K562 (cell line): ENCODE results near the gene CCDC183. TPM values are rescaled to one million over a fixed set of nuclear protein-coding genes. Genes with fewer than 3 reads are reported as not detected.
A peak's percentile ranks its signal among the peaks of the same experiment; 100 is the strongest.

Source experiments
- ATAC-seq: fragments of 200-7000 bp; cut with Tn5 transposase; 3 replicates; pipeline ENCODE4 v1.9.1; 2020; ENCODE audit warnings: moderate library complexity
- BruUV-seq: library from RNA; stranded (reverse); fragments of 400-500 nt; replicated peaks from 2 replicates; lab custom pipeline; 2021; lab: Mats Ljungman, UMichigan
- CTCF ChIA-PET: fragments of 300-600 bp; formaldehyde crosslinking; extraction: SDS; loops from one replicate; lab custom pipeline; 2021; ENCODE audit warnings: low intra/inter-chr PET ratio; lab: Yijun Ruan, JAX
- POLR2A ChIA-PET: fragments of 300-600, 350-650 bp; sonication (Branson Sonifier 250); formaldehyde crosslinking; extraction: SDS; loops from one replicate; lab custom pipeline; 2021; ENCODE audit warnings: antibody characterized with exemption, inconsistent platforms; lab: Yijun Ruan, JAX
- DNase-seq, 4 experiments: peaks; one replicate each; pipeline versions ENCODE4 v3.0.0 to v3.0.0-alpha.2; 2011 to 2018; ENCODE audit warnings: low spot score in 3 of 4, mixed read lengths in 3 of 4; ENCODE audit errors: extremely low read depth in 1 of 4
- FAIRE-seq: peaks from 2 replicates; lab custom pipeline; 2011; peaks lifted over from hg19 to GRCh38; lab: Jason Lieb, UNC
- H2AFZ ChIP-seq: 2 replicates; pipeline ENCODE4 v1.6.0; 2011; ENCODE audit warnings: low read depth, low read length, control low read depth, inconsistent platforms
- H3K27ac ChIP-seq: fragments of 200-600 bp; 3 replicates; pipeline ENCODE4 v1.8.0; 2011; ENCODE audit warnings: low read depth, mild to moderate bottlenecking, control low read depth, inconsistent platforms, low read length, moderate library complexity, mixed read lengths; ENCODE audit errors: extremely low read depth
- H3K27me3 ChIP-seq, 2 experiments: fragments of 300-600 bp in 1 of 2; 2 replicates in 1 of 2; 3 replicates in 1 of 2; pipeline versions ENCODE4 v1.6.0 to v1.8.0; 2011; ENCODE audit warnings: inconsistent platforms in 2 of 2, low read length in 2 of 2, mild to moderate bottlenecking in 1 of 2, mixed read lengths in 1 of 2, moderate library complexity in 1 of 2; ENCODE audit not compliant: control insufficient read depth in 2 of 2, insufficient read depth in 2 of 2
- H3K36me3 ChIP-seq: fragments of 300-600 bp; 3 replicates; pipeline ENCODE4 v1.8.0; 2011; ENCODE audit warnings: mild to moderate bottlenecking, low read length, inconsistent platforms; ENCODE audit not compliant: control insufficient read depth, insufficient read depth
- H3K4me1 ChIP-seq, 2 experiments: fragments of 200-600 bp in 1 of 2; replicated peaks in 1 of 2; 2 replicates in 1 of 2; 3 replicates in 1 of 2; pipeline versions ENCODE4 v1.5.1 to v1.8.0; 2011; ENCODE audit warnings: inconsistent platforms in 2 of 2, low read length in 2 of 2, mild to moderate bottlenecking in 1 of 2, mixed read lengths in 1 of 2, moderate library complexity in 1 of 2; ENCODE audit not compliant: control insufficient read depth in 2 of 2, insufficient read depth in 2 of 2
- H3K4me2 ChIP-seq: 2 replicates; pipeline ENCODE4 v1.6.1; 2011; ENCODE audit warnings: low read length, control low read depth, inconsistent platforms, mixed read lengths; ENCODE audit not compliant: insufficient read depth
- H3K4me3 ChIP-seq: fragments of 200-600 bp; sonication (generic), shearing (Covaris generic); 2 replicates; pipeline ENCODE4 v1.5.1; 2016; ENCODE audit warnings: control low read depth, inconsistent platforms
- H3K79me2 ChIP-seq: fragments of 200-600 bp; 3 replicates; pipeline ENCODE4 v1.8.0; 2011; ENCODE audit warnings: low read length, inconsistent platforms; ENCODE audit not compliant: control insufficient read depth, insufficient read depth
- H3K9ac ChIP-seq, 2 experiments: 2 replicates each; pipeline versions ENCODE4 v1.6.0 to v1.6.1; 2011; ENCODE audit warnings: low read depth in 2 of 2, low read length in 2 of 2, control low read depth in 1 of 2, inconsistent platforms in 1 of 2, mild to moderate bottlenecking in 1 of 2, mixed read lengths in 1 of 2; ENCODE audit not compliant: insufficient read depth in 1 of 2
- H3K9me1 ChIP-seq: one replicate; pipeline ENCODE4 v1.6.0; 2011; ENCODE audit warnings: inconsistent platforms, mild to moderate bottlenecking, low read length, moderate library complexity; ENCODE audit not compliant: control insufficient read depth, insufficient read depth
- H3K9me3 ChIP-seq: replicated peaks from 2 replicates; pipeline ENCODE4 v1.5.1; 2011; ENCODE audit warnings: low read depth, low read length, inconsistent platforms; ENCODE audit not compliant: control insufficient read depth, insufficient read depth
- H4K20me1 ChIP-seq: replicated peaks from 2 replicates; pipeline ENCODE4 v1.6.1; 2011; ENCODE audit warnings: low read length, inconsistent platforms, mixed read lengths; ENCODE audit not compliant: control insufficient read depth, insufficient read depth
- ATF7 ChIP-seq: fragments of 450-650 bp; IDR thresholded peaks from 2 replicates; pipeline ENCODE4 v1.7.1; 2014; ENCODE audit warnings: mild to moderate bottlenecking, moderate library complexity
- CTBP1 ChIP-seq: fragments of 450-650 bp; IDR thresholded peaks from 2 replicates; pipeline ENCODE4 v1.6.1; 2016; ENCODE audit warnings: borderline replicate concordance
- FUS ChIP-seq: fragments of 200-400 bp; formaldehyde crosslinking; optimal IDR thresholded peaks from 2 replicates; pipeline ENCODE3; 2017; ENCODE audit warnings: low read depth, low read length
- NCOA2 ChIP-seq, 2 experiments: fragments of 450-650 bp; IDR thresholded peaks; 2 replicates each; pipeline ENCODE4 v1.6.1; 2018; ENCODE audit warnings: mild to moderate bottlenecking in 2 of 2, moderate library complexity in 1 of 2; ENCODE audit not compliant: partially characterized antibody in 2 of 2
- NELFE ChIP-seq: IDR thresholded peaks from 2 replicates; pipeline ENCODE4 v1.6.1; 2011; ENCODE audit warnings: mild to moderate bottlenecking; ENCODE audit not compliant: insufficient read depth, insufficient read length
- PATZ1 ChIP-seq: fragments of 250-450 bp; sonication (Bioruptor Pico); IDR thresholded peaks from 2 replicates; pipeline ENCODE4 v1.5.0; 2020; ENCODE audit warnings: mild to moderate bottlenecking, borderline replicate concordance
- POLR2B ChIP-seq: fragments of 450-650 bp; IDR thresholded peaks from 2 replicates; pipeline ENCODE4 v1.6.1; 2018; ENCODE audit warnings: low read depth; ENCODE audit not compliant: partially characterized antibody
- PTBP1 ChIP-seq: fragments of 200-400 bp; formaldehyde crosslinking; IDR thresholded peaks from 2 replicates; pipeline ENCODE4 v1.6.1; 2017; ENCODE audit warnings: low read depth, low read length
- ZNF3 ChIP-seq: fragments of 250-450 bp; sonication (Bioruptor Pico); IDR thresholded peaks from 2 replicates; pipeline ENCODE4 v1.5.0; 2021; ENCODE audit warnings: mild to moderate bottlenecking, moderate library complexity
- ZNF740 ChIP-seq, 3 experiments: fragments of 200-800 bp in 1 of 3; sonication (Bioruptor generic) in 1 of 3; sonication (generic) in 1 of 3; formaldehyde crosslinking in 1 of 3; IDR thresholded peaks; 2 replicates each; pipeline versions ENCODE4 v1.6.1 to v1.8.0; 2016 to 2022; ENCODE audit warnings: mild to moderate bottlenecking in 2 of 3, missing compliant biosample characterization in 2 of 3, missing genetic modification characterization in 2 of 3, missing genetic modification reagents in 1 of 3
- WGBS: fragments of 100-300 bp; shearing (Covaris generic); methylation state at CpG from one replicate; pipeline ENCODE4 v1.1.6; 2016; ENCODE audit warnings: low coverage, mixed read lengths; ENCODE audit not compliant: insufficient coverage; ENCODE audit errors: missing lambda C conversion rate; 5-methylcytosine and 5-hydroxymethylcytosine counted together
- in situ Hi-C: fragments of 300-500 bp; cut with MboI; formaldehyde crosslinking; loops from 4 replicates; pipeline ENCODE4 v1.15.0; 2018; ENCODE audit warnings: inconsistent platforms, mixed read lengths
- intact Hi-C: fragments of 100-400 bp; cut with micrococcal nuclease; formaldehyde crosslinking; loops from 2 replicates; pipeline ENCODE4 v1.14.2; 2022
- polyA plus RNA-seq, 8 experiments: library from polyadenylated mRNA; depleted of rRNA in 4 of 8; stranded (reverse) in 5 of 8; unstranded in 3 of 8; fragments of >200 nt; fragmentation: Nextera tagmentation in 2 of 8; fragmentation: Illumina TruSeq in 1 of 8; extraction: Ambion mirVana in 2 of 8; extraction: Trizol in 1 of 8; gene quantifications; 2 replicates each; pipeline versions ENCODE4 v1.2.1 to v1.2.3, GENCODE V29; 2011 to 2014; ENCODE audit warnings: inconsistent platforms in 1 of 8, missing spikeins in 1 of 8
- total RNA-seq, 7 experiments: library from RNA; depleted of rRNA in 6 of 7; stranded (reverse); fragments of >200 nt in 6 of 7; fragmentation: Illumina TruSeq in 2 of 7; extraction: Trizol in 2 of 7; gene quantifications; 2 replicates each; pipeline versions ENCODE4 v1.2.1 to v1.2.3, GENCODE V29; 2011 to 2021; ENCODE audit warnings: low replicate concordance in 1 of 7
- TF ChIP-seq, protein P1 (sequence below): sonication (generic); formaldehyde crosslinking; IDR thresholded peaks from 2 replicates; pipeline ENCODE4 v1.8.0; 2022; ENCODE audit warnings: missing genetic modification reagents, mild to moderate bottlenecking, borderline replicate concordance

Gene CCDC183
- total and polyA plus RNA-seq, 9 of the 15 experiments (the other 6 are each of a cell fraction or from before 2014, with no cell fraction given), result 0.21 to 0.60 (median 0.29) TPM; not detected in 4

- TF ChIP-seq ATF7 (no peak), CTBP1 (0 out of 2 replicates have a peak, but pooled peaks have one; percentile 21), FUS (peak; percentile 69), POLR2B (peak; percentile 37), ZNF3 (CRISPR knock-in tag) (no peak)
These were observed 44.2 kb downstream of the CCDC183 start (continued) for GRCh38 chr9:136840140-136840876.

GRCh38 chr9:136840877-136841645, 44.9 kb downstream of the CCDC183 start:
- no peaks in the 10 kb centered on the region for H3K9me1 ChIP-seq
- H3K4me2 ChIP-seq, result no peak overlapping the region
- H4K20me1 ChIP-seq, result peaks cover 17% of the 10 kb centered on the region
- intact Hi-C loops (loop anchor here (2.0 kb wide), 1 partner anchor 54 kb away; no protein-coding TSS in a partner anchor), in situ Hi-C loops (no loop called here)
- peaks cover 46% of the 10 kb centered on the region; the same call in 2 of the 3 replicates for H3K36me3 ChIP-seq
- H3K4me1 ChIP-seq, result peaks cover 12 to 92% of the 10 kb centered on the region in 2 experiments
- ChIA-PET POLR2A (interaction anchor here (0.6 to 2.6 kb wide), 11 partner anchors 7 to 212 kb away, joined by 3 to 10 read pairs (median 3); partner anchors contain the start of gene TMEM141), CTCF (interaction anchor here (1.1 kb wide), 1 partner anchor 49 kb away, joined by 3 read pairs; no protein-coding TSS in a partner anchor)
- no peaks in the 10 kb centered on the region for H3K79me2 ChIP-seq
- ATAC-seq (peak; percentile 4), DNase-seq (peak in 1 of 4 experiments; percentile 51), FAIRE-seq (no peak)
- peak overlapping the region in 1 of 2 experiments; percentile 18; a peak in 2 of 4 replicates for H3K9ac ChIP-seq
- no peak overlapping the region; the same call in 2 of the 3 replicates for H3K27ac ChIP-seq
- no peaks in the 10 kb centered on the region for H3K9me3 ChIP-seq
- no peaks in the 10 kb centered on the region for H3K27me3 ChIP-seq
- 78% methylated on average over 24 of the region's 28 CpGs for WGBS
- H2AFZ ChIP-seq, result no peak overlapping the region
- no TSS peak for BruUV-seq
- H3K4me3 ChIP-seq, result no peak overlapping the region
- TF ChIP-seq NCOA2 (IDR thresholded peaks at IDR 0.05; ENCODE audit: partially characterized antibody in 2 of 2) (no peak), ZNF740 (CRISPR knock-in tag; IDR thresholded peaks at IDR 0.05) (0 out of 2 replicates have a peak, but pooled peaks have one; percentile 40), ZNF740 (tag; IDR thresholded peaks at IDR 0.05) (no peak), PATZ1 (CRISPR knock-in tag) (no peak), POLR2B (peak; percentile 64), PTBP1 (0 out of 2 replicates have a peak, but pooled peaks have one; percentile 70), NELFE (no peak)
- TF ChIP-seq, protein P1, sequence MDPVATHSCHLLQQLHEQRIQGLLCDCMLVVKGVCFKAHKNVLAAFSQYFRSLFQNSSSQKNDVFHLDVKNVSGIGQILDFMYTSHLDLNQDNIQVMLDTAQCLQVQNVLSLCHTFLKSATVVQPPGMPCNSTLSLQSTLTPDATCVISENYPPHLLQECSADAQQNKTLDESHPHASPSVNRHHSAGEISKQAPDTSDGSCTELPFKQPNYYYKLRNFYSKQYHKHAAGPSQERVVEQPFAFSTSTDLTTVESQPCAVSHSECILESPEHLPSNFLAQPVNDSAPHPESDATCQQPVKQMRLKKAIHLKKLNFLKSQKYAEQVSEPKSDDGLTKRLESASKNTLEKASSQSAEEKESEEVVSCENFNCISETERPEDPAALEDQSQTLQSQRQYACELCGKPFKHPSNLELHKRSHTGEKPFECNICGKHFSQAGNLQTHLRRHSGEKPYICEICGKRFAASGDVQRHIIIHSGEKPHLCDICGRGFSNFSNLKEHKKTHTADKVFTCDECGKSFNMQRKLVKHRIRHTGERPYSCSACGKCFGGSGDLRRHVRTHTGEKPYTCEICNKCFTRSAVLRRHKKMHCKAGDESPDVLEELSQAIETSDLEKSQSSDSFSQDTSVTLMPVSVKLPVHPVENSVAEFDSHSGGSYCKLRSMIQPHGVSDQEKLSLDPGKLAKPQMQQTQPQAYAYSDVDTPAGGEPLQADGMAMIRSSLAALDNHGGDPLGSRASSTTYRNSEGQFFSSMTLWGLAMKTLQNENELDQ (CRISPR knock-in tag), result no peak
